ENCODE data around the gene GABARAPL2.

Gene GABARAPL2

GRCh38 chr16:75529056-75529905 is 36.9 kb upstream of the GABARAPL2 start:
- Histone ChIP-seq H3K9ac (ENCODE audit: low read length) (no peak overlapping the region), H3K4me2 (ENCODE audit: low read length) (no peak overlapping the region), H2AFZ (ENCODE audit: low read depth, low read length) (no peak overlapping the region), H3K36me3 (replicated peaks; ENCODE audit: low read depth, low read length) (no peaks in the 10 kb centered on the region), H4K20me1 (ENCODE audit: insufficient read depth, low read length) (no peaks in the 10 kb centered on the region), H3K4me3 (ENCODE audit: low read length) (no peak overlapping the region), H3K9me3 (ENCODE audit: insufficient read depth, low read length) (no peaks in the 10 kb centered on the region), H3K79me2 (ENCODE audit: low read length) (no peaks in the 10 kb centered on the region), H3K27ac (ENCODE audit: low read length) (no peak overlapping the region), H3K4me1 (ENCODE audit: low read length) (no peaks in the 10 kb centered on the region), H3K27me3 (ENCODE audit: low read depth, low read length) (no peaks in the 10 kb centered on the region)
- no peak for TF ChIP-seq CTCF (IDR thresholded peaks at IDR 0.05; ENCODE audit: low read depth, low read length)
- TF ChIP-seq EZH2phosphoT487 (IDR thresholded peaks at IDR 0.05; ENCODE audit: low read depth), result no peak

GRCh38 chr16:75529959-75530358 is 36.2 kb upstream of the GABARAPL2 start:
- Histone ChIP-seq H4K20me1 (ENCODE audit: insufficient read depth, low read length) (no peaks in the 10 kb centered on the region), H3K4me2 (ENCODE audit: low read length) (no peak overlapping the region)
- no peak for TF ChIP-seq EZH2phosphoT487 (IDR thresholded peaks at IDR 0.05; ENCODE audit: low read depth)
- TF ChIP-seq CTCF (IDR thresholded peaks at IDR 0.05; ENCODE audit: low read depth, low read length), result no peak

GRCh38 chr16:75532142-75532765 is 33.9 kb upstream of the GABARAPL2 start:
- Histone ChIP-seq H3K4me1 (ENCODE audit: low read length) (peaks cover 4% of the 10 kb centered on the region; the same call in 1 of the 2 replicates), H3K9me3 (ENCODE audit: insufficient read depth, low read length) (no peaks in the 10 kb centered on the region), H3K4me2 (ENCODE audit: low read length) (no peak overlapping the region), H3K9ac (ENCODE audit: low read length) (no peak overlapping the region), H3K27ac (ENCODE audit: low read length) (no peak overlapping the region), H3K36me3 (replicated peaks; ENCODE audit: low read depth, low read length) (no peaks in the 10 kb centered on the region), H3K4me3 (ENCODE audit: low read length) (no peak overlapping the region), H4K20me1 (ENCODE audit: insufficient read depth, low read length) (no peaks in the 10 kb centered on the region), H2AFZ (ENCODE audit: low read depth, low read length) (no peak overlapping the region), H3K79me2 (ENCODE audit: low read length) (no peaks in the 10 kb centered on the region), H3K27me3 (ENCODE audit: low read depth, low read length) (no peaks in the 10 kb centered on the region)
- TF ChIP-seq EZH2phosphoT487 (IDR thresholded peaks at IDR 0.05; ENCODE audit: low read depth), result no peak
- no peak for TF ChIP-seq CTCF (IDR thresholded peaks at IDR 0.05; ENCODE audit: low read depth, low read length)

More at GRCh38 chr16:75529959-75530358, 36.2 kb upstream of the GABARAPL2 start:
- H3K4me3 ChIP-seq (ENCODE audit: low read length), result no peak overlapping the region
- H3K9ac ChIP-seq (ENCODE audit: low read length), result no peak overlapping the region
- H3K4me1 ChIP-seq (ENCODE audit: low read length), result peaks cover 4% of the 10 kb centered on the region; the same call in 1 of the 2 replicates
- no peaks in the 10 kb centered on the region for H3K79me2 ChIP-seq (ENCODE audit: low read length)
- no peaks in the 10 kb centered on the region for H3K9me3 ChIP-seq (ENCODE audit: insufficient read depth, low read length)
- H3K27ac ChIP-seq (ENCODE audit: low read length), result no peak overlapping the region
- no peak overlapping the region for H2AFZ ChIP-seq (ENCODE audit: low read depth, low read length)
- no peaks in the 10 kb centered on the region for H3K36me3 ChIP-seq (replicated peaks; ENCODE audit: low read depth, low read length)
- no peaks in the 10 kb centered on the region for H3K27me3 ChIP-seq (ENCODE audit: low read depth, low read length)

- H3K27ac ChIP-seq (ENCODE audit: low read length), result no peak overlapping the region
- H3K27me3 ChIP-seq (ENCODE audit: low read depth, low read length), result no peaks in the 10 kb centered on the region
- H3K36me3 ChIP-seq (replicated peaks; ENCODE audit: low read depth, low read length), result no peaks in the 10 kb centered on the region
- H3K4me1 ChIP-seq (ENCODE audit: low read length), result peaks cover 4% of the 10 kb centered on the region; the same call in 1 of the 2 replicates
- H2AFZ ChIP-seq (ENCODE audit: low read depth, low read length), result no peak overlapping the region
- H3K79me2 ChIP-seq (ENCODE audit: low read length), result no peaks in the 10 kb centered on the region
- H3K9me3 ChIP-seq (ENCODE audit: insufficient read depth, low read length), result no peaks in the 10 kb centered on the region
- no peak overlapping the region for H3K4me3 ChIP-seq (ENCODE audit: low read length)
- TF ChIP-seq CTCF (IDR thresholded peaks at IDR 0.05; ENCODE audit: low read depth, low read length) (no peak), EZH2phosphoT487 (IDR thresholded peaks at IDR 0.05; ENCODE audit: low read depth) (no peak)
- no peak overlapping the region for H3K4me2 ChIP-seq (ENCODE audit: low read length)
- H4K20me1 ChIP-seq (ENCODE audit: insufficient read depth, low read length), result no peaks in the 10 kb centered on the region
- H3K9ac ChIP-seq (ENCODE audit: low read length), result no peak overlapping the region
Measured at GRCh38 chr16:75532791-75533190, 33.4 kb upstream of the GABARAPL2 start.
